Mesendoderm (in vitro differentiated cells): ENCODE results near the gene LRCH2.

Experiments
- DNase-seq: peaks from one replicate; pipeline ENCODE4 v3.0.0; 2013
- H2AK5ac ChIP-seq: 2 replicates; pipeline ENCODE4 v1.6.1; 2013; ENCODE audit warnings: low read length, inconsistent platforms
- H2BK120ac ChIP-seq: 2 replicates; pipeline ENCODE4 v1.6.1; 2013; ENCODE audit warnings: low read depth, mild to moderate bottlenecking, low read length, moderate library complexity, mixed read lengths
- H2BK15ac ChIP-seq: replicated peaks from 2 replicates; pipeline ENCODE4 v1.6.1; 2013; ENCODE audit warnings: low read depth, mild to moderate bottlenecking, moderate library complexity
- H2BK5ac ChIP-seq: 2 replicates; pipeline ENCODE4 v1.6.1; 2013; ENCODE audit warnings: low read length, inconsistent platforms
- H3K18ac ChIP-seq: 2 replicates; pipeline ENCODE4 v1.6.1; 2013; ENCODE audit warnings: mild to moderate bottlenecking, low read length, mixed read lengths
- H3K23ac ChIP-seq: one replicate; pipeline ENCODE4 v1.6.1; 2013; ENCODE audit warnings: low read length
- H3K27ac ChIP-seq: 2 replicates; pipeline ENCODE4 v1.5.1; 2013; ENCODE audit warnings: low read depth, mild to moderate bottlenecking, inconsistent platforms, low read length, moderate library complexity
- H3K27me3 ChIP-seq: 2 replicates; pipeline ENCODE4 v1.6.1; 2013; ENCODE audit warnings: low read length, control low read depth, mild to moderate bottlenecking, inconsistent platforms; ENCODE audit not compliant: insufficient read depth, poor library complexity
- H3K36me3 ChIP-seq: 2 replicates; pipeline ENCODE4 v1.6.1; 2013; ENCODE audit warnings: low read length, inconsistent platforms; ENCODE audit not compliant: control insufficient read depth, insufficient read depth
- H3K4ac ChIP-seq: one replicate; pipeline ENCODE4 v1.6.1; 2013; ENCODE audit warnings: low read depth, mild to moderate bottlenecking, low read length, moderate library complexity
- H3K4me1 ChIP-seq: 2 replicates; pipeline ENCODE4 v1.6.1; 2013; ENCODE audit warnings: low read depth, low read length, inconsistent platforms; ENCODE audit not compliant: control insufficient read depth
- H3K4me2 ChIP-seq: 2 replicates; pipeline ENCODE4 v1.6.1; 2013; ENCODE audit warnings: low read length
- H3K4me3 ChIP-seq: 2 replicates; pipeline ENCODE4 v1.5.1; 2013; ENCODE audit warnings: mild to moderate bottlenecking, low read length
- H3K56ac ChIP-seq: one replicate; pipeline ENCODE4 v1.6.1; 2013; ENCODE audit warnings: low read length
- H3K79me1 ChIP-seq: 2 replicates; pipeline ENCODE4 v1.6.1; 2013; ENCODE audit warnings: low read length, inconsistent platforms
- H3K79me2 ChIP-seq: 2 replicates; pipeline ENCODE4 v1.6.1; 2013; ENCODE audit warnings: mild to moderate bottlenecking, low read length; ENCODE audit not compliant: control insufficient read depth, insufficient read depth
- H3K9ac ChIP-seq: 2 replicates; pipeline ENCODE4 v1.6.1; 2013; ENCODE audit warnings: low read length, inconsistent platforms
- H4K5ac ChIP-seq: one replicate; pipeline ENCODE4 v1.6.1; 2013; ENCODE audit warnings: low read length
- H4K8ac ChIP-seq: one replicate; pipeline ENCODE4 v1.6.1; 2013; ENCODE audit warnings: low read depth, mild to moderate bottlenecking, control low read depth, low read length, moderate library complexity
- WGBS: extraction: QIAGEN DNeasy Blood & Tissue Kit; methylation state at CpG from one replicate; pipeline ENCODE4 v1.1.7; 2013; ENCODE audit warnings: low lambda C conversion rate, missing lambda C conversion rate; ENCODE audit not compliant: insufficient coverage; ENCODE audit errors: extremely low coverage; 5-methylcytosine and 5-hydroxymethylcytosine counted together

Gene LRCH2

GRCh38 chrX:115237056-115237455 lies 3.2 kb upstream of the LRCH2 start:
- H2BK5ac ChIP-seq, result no peak overlapping the region
- H3K36me3 ChIP-seq, result no peaks in the 10 kb centered on the region
- no CpG with 5 or more reads among the region's 1 CpG for WGBS

GRCh38 chrX:115236560-115236959 lies 2.7 kb upstream of the LRCH2 start:
- H2AK5ac ChIP-seq, result no peak overlapping the region
- no peak for DNase-seq
- no peak overlapping the region for H2BK120ac ChIP-seq
- no peak overlapping the region for H3K4ac ChIP-seq
- H3K23ac ChIP-seq, result no peak overlapping the region
- H2BK15ac ChIP-seq, result no peak overlapping the region
- H3K18ac ChIP-seq, result no peak overlapping the region
- no peak overlapping the region for H3K4me2 ChIP-seq
- H3K79me2 ChIP-seq, result no peaks in the 10 kb centered on the region
- H2BK5ac ChIP-seq, result no peak overlapping the region
- no peak overlapping the region for H4K8ac ChIP-seq
- no peaks in the 10 kb centered on the region for H3K36me3 ChIP-seq
- no peak overlapping the region for H3K27ac ChIP-seq
- H3K4me3 ChIP-seq, result no peak overlapping the region
- H3K4me1 ChIP-seq, result no peaks in the 10 kb centered on the region
- H3K79me1 ChIP-seq, result no peaks in the 10 kb centered on the region
- no peak overlapping the region for H3K9ac ChIP-seq
- no peaks in the 10 kb centered on the region for H3K27me3 ChIP-seq
- no peak overlapping the region for H3K56ac ChIP-seq
- no peak overlapping the region for H4K5ac ChIP-seq

More at GRCh38 chrX:115237056-115237455, 3.2 kb upstream of the LRCH2 start:
- H3K27me3 ChIP-seq, result no peaks in the 10 kb centered on the region
- H3K27ac ChIP-seq, result no peak overlapping the region
- H3K4ac ChIP-seq, result no peak overlapping the region
- no peak for DNase-seq
- no peak overlapping the region for H4K8ac ChIP-seq
- no peak overlapping the region for H2BK120ac ChIP-seq
- H3K23ac ChIP-seq, result no peak overlapping the region
- no peak overlapping the region for H3K4me2 ChIP-seq
- H3K79me2 ChIP-seq, result no peaks in the 10 kb centered on the region
- H3K18ac ChIP-seq, result no peak overlapping the region
- H3K4me1 ChIP-seq, result no peaks in the 10 kb centered on the region
- H2AK5ac ChIP-seq, result no peak overlapping the region
- no peak overlapping the region for H4K5ac ChIP-seq
- H2BK15ac ChIP-seq, result no peak overlapping the region
- no peaks in the 10 kb centered on the region for H3K79me1 ChIP-seq
- H3K56ac ChIP-seq, result no peak overlapping the region
- no peak overlapping the region for H3K4me3 ChIP-seq
- H3K9ac ChIP-seq, result no peak overlapping the region

- H3K56ac ChIP-seq, result no peak overlapping the region
- H2BK120ac ChIP-seq, result no peak overlapping the region
- no peaks in the 10 kb centered on the region for H3K4me1 ChIP-seq
- H3K27me3 ChIP-seq, result no peaks in the 10 kb centered on the region
- H3K9ac ChIP-seq, result no peak overlapping the region
- no peak overlapping the region for H3K4ac ChIP-seq
- no peak overlapping the region for H3K4me3 ChIP-seq
- no peaks in the 10 kb centered on the region for H3K79me2 ChIP-seq
- H2BK15ac ChIP-seq, result no peak overlapping the region
- no peak overlapping the region for H3K23ac ChIP-seq
- no peaks in the 10 kb centered on the region for H3K36me3 ChIP-seq
- no peak for DNase-seq
- WGBS, result no CpG with 5 or more reads among the region's 3 CpGs
- H3K79me1 ChIP-seq, result no peaks in the 10 kb centered on the region
- no peak overlapping the region for H2AK5ac ChIP-seq
- no peak overlapping the region for H3K18ac ChIP-seq
- H3K27ac ChIP-seq, result no peak overlapping the region
- H4K5ac ChIP-seq, result no peak overlapping the region
- H2BK5ac ChIP-seq, result no peak overlapping the region
- peak overlapping the region; percentile 3 for H3K4me2 ChIP-seq
- H4K8ac ChIP-seq, result no peak overlapping the region
Observed at GRCh38 chrX:115234461-115234860, 565 bp upstream of the LRCH2 start.

GRCh38 chrX:115232933-115233496 lies 881 bp downstream of the LRCH2 start:
- Histone ChIP-seq H2BK15ac (no peak overlapping the region), H2BK5ac (no peak overlapping the region), H3K4me2 (peak overlapping the region; percentile 50), H3K18ac (no peak overlapping the region), H3K27ac (no peak overlapping the region), H4K8ac (no peak overlapping the region), H2BK120ac (no peak overlapping the region), H2AK5ac (no peak overlapping the region), H3K27me3 (no peaks in the 10 kb centered on the region), H3K9ac (no peak overlapping the region), H3K4me3 (no peak overlapping the region), H3K4ac (no peak overlapping the region), H3K4me1 (no peaks in the 10 kb centered on the region), H3K79me2 (no peaks in the 10 kb centered on the region), H3K23ac (no peak overlapping the region), H3K79me1 (no peaks in the 10 kb centered on the region), H3K56ac (peak overlapping the region; percentile 64), H3K36me3 (no peaks in the 10 kb centered on the region), H4K5ac (no peak overlapping the region)
- no CpG with 5 or more reads among the region's 6 CpGs for WGBS
- no peak for DNase-seq

- no peak overlapping the region for H4K5ac ChIP-seq
- H2BK15ac ChIP-seq, result no peak overlapping the region
- no peaks in the 10 kb centered on the region for H3K27me3 ChIP-seq
- no CpG with 5 or more reads among the region's 4 CpGs for whole genome bisulfite sequencing
- no peak overlapping the region for H3K4me3 ChIP-seq
- H3K4me2 ChIP-seq, result no peak overlapping the region
- H3K4ac ChIP-seq, result no peak overlapping the region
- no peak overlapping the region for H3K9ac ChIP-seq
- H3K79me1 ChIP-seq, result no peaks in the 10 kb centered on the region
- H3K18ac ChIP-seq, result no peak overlapping the region
- H3K79me2 ChIP-seq, result no peaks in the 10 kb centered on the region
- H3K4me1 ChIP-seq, result no peaks in the 10 kb centered on the region
- no peak overlapping the region for H2BK120ac ChIP-seq
- H2AK5ac ChIP-seq, result no peak overlapping the region
- H3K23ac ChIP-seq, result no peak overlapping the region
- H3K36me3 ChIP-seq, result no peaks in the 10 kb centered on the region
- no peak overlapping the region for H4K8ac ChIP-seq
- H3K56ac ChIP-seq, result no peak overlapping the region
- no peak overlapping the region for H2BK5ac ChIP-seq
- no peak for DNase-seq
- no peak overlapping the region for H3K27ac ChIP-seq
Observed at GRCh38 chrX:115229337-115230003, 4.4 kb downstream of the LRCH2 start.

GRCh38 chrX:115226929-115227328 lies 7.0 kb downstream of the LRCH2 start:
- H2BK120ac ChIP-seq, result no peak overlapping the region

More at GRCh38 chrX:115226929-115227328, 7.0 kb downstream of the LRCH2 start:
- Histone ChIP-seq H3K27ac (no peak overlapping the region), H3K36me3 (no peaks in the 10 kb centered on the region), H2BK15ac (no peak overlapping the region), H3K4ac (no peak overlapping the region), H3K9ac (no peak overlapping the region), H4K5ac (no peak overlapping the region), H3K79me2 (no peaks in the 10 kb centered on the region), H3K27me3 (no peaks in the 10 kb centered on the region), H3K56ac (no peak overlapping the region), H3K4me3 (no peak overlapping the region), H3K79me1 (no peaks in the 10 kb centered on the region), H3K18ac (no peak overlapping the region), H2BK5ac (no peak overlapping the region), H3K4me2 (no peak overlapping the region), H2AK5ac (no peak overlapping the region), H3K4me1 (no peaks in the 10 kb centered on the region), H4K8ac (no peak overlapping the region), H3K23ac (no peak overlapping the region)
- no CpG with 5 or more reads among the region's 1 CpG for WGBS
- DNase-seq, result peak; percentile 65
